D721Med (cell line): Measurements from ENCODE around the gene KIAA1549.

Source experiments
- DNase-seq: peaks from one replicate; pipeline ENCODE4 v3.0.0; 2011; ENCODE audit warnings: low spot score; ENCODE audit not compliant: insufficient read length
- FAIRE-seq: peaks from 2 replicates; lab custom pipeline; 2011; peaks lifted over from hg19 to GRCh38; lab: Jason Lieb, UNC
- CTCF ChIP-seq: IDR thresholded peaks from 2 replicates; pipeline ENCODE4 v1.5.1; 2012; ENCODE audit warnings: mild to moderate bottlenecking, control low read depth; ENCODE audit not compliant: insufficient read depth; ENCODE audit errors: missing control alignments

Gene KIAA1549

GRCh38 chr7:138898802-138899201 lies 82.4 kb downstream of the KIAA1549 start:
- TF ChIP-seq CTCF = no peak
- DNase-seq (no peak), FAIRE-seq (no peak)

GRCh38 chr7:138898255-138898654 lies 82.9 kb downstream of the KIAA1549 start:
- FAIRE-seq = no peak
- no peak for TF ChIP-seq CTCF
- no peak for DNase-seq

GRCh38 chr7:138895679-138896078 lies 85.5 kb downstream of the KIAA1549 start:
- no peak for TF ChIP-seq CTCF
- no peak for DNase-seq
- no peak for FAIRE-seq

GRCh38 chr7:138893258-138893657 lies 87.9 kb downstream of the KIAA1549 start:
- TF ChIP-seq CTCF = no peak
- DNase-seq (no peak), FAIRE-seq (no peak)

- no peak for FAIRE-seq
- DNase-seq = no peak
- no peak for TF ChIP-seq CTCF
Observed at GRCh38 chr7:138892812-138893211, 88.4 kb downstream of the KIAA1549 start.

- no peak for DNase-seq
- no peak for FAIRE-seq
- no peak for TF ChIP-seq CTCF
Observed at GRCh38 chr7:138892006-138892630, 89.1 kb downstream of the KIAA1549 start.

- no peak for TF ChIP-seq CTCF
- FAIRE-seq = no peak
- DNase-seq = no peak
Observed at GRCh38 chr7:138891446-138891810, 89.8 kb downstream of the KIAA1549 start.
